Measurements from ENCODE around the gene C6orf47. TPM values are rescaled to one million over a fixed set of nuclear protein-coding genes. Genes with fewer than 3 reads are reported as not detected.
A peak's percentile ranks its signal among the peaks of the same experiment; 100 is the strongest.

Gene C6orf47
- total RNA-seq, 2 experiments from 2014 or later = 8.8 to 9.0 TPM

GRCh38 chr6:31681135-31681671 is 20.6 kb upstream of the C6orf47 start:
- CTCF ChIA-PET = interaction anchor here (0.6 to 1.9 kb wide), 12 partner anchors 8 to 271 kb away, joined by 3 to 12 read pairs (median 5); partner anchors contain the start of genes ABHD16A, HSPA1B and MSH5
- no peaks in the 10 kb centered on the region for H3K27me3 Mint-ChIP-seq (ENCODE audit: low read depth)
- peak overlapping the region; percentile 74 for H3K4me3 Mint-ChIP-seq
- peak; percentile 62 for DNase-seq
- H3K36me3 Mint-ChIP-seq (ENCODE audit: low read depth) = no peaks in the 10 kb centered on the region
- no peaks in the 10 kb centered on the region for H3K9me3 Mint-ChIP-seq
- peaks cover 11% of the 10 kb centered on the region for H3K4me1 Mint-ChIP-seq (ENCODE audit: low read depth)
- H3K27ac Mint-ChIP-seq = no peak overlapping the region
- intact Hi-C loops (cut with micrococcal nuclease) = loop anchor here (2.0 kb wide), 5 partner anchors 88 to 272 kb away; partner anchors contain the start of gene NEU1

GRCh38 chr6:31680226-31681134 is 19.9 kb upstream of the C6orf47 start, which contains the start of gene LY6G5C:
LY6G5C (minus strand) TSS chr6:31681067; CDS start chr6:31680373, 694 bp downstream.
- Mint-ChIP-seq H3K27me3 (ENCODE audit: low read depth) (no peaks in the 10 kb centered on the region), H3K27ac (no peak within 1 kb of the TSS), H3K4me3 (peak within 1 kb of the TSS; percentile 74), H3K9me3 (no peaks in the 10 kb centered on the region), H3K36me3 (ENCODE audit: low read depth) (no peaks in the 10 kb centered on the region), H3K4me1 (ENCODE audit: low read depth) (peaks cover 11% of the 10 kb centered on the region)
- intact Hi-C loops (cut with micrococcal nuclease) = loop anchor here (1.0 to 2.0 kb wide), 6 partner anchors 58 to 272 kb away; partner anchors contain the start of gene NEU1
- CTCF ChIA-PET = interaction anchor here (0.6 to 2.1 kb wide), 14 partner anchors 9 to 271 kb away, joined by 3 to 12 read pairs (median 5); partner anchors contain the start of genes ABHD16A, HSPA1B and MSH5
- DNase-seq = peak; percentile 85

- H3K27me3 Mint-ChIP-seq (ENCODE audit: low read depth) = no peaks in the 10 kb centered on the region
- intact Hi-C loops (cut with micrococcal nuclease) = no loop called here
- H3K36me3 Mint-ChIP-seq (ENCODE audit: low read depth) = peaks cover 5% of the 10 kb centered on the region
- no peak for DNase-seq
- H3K27ac Mint-ChIP-seq = no peak overlapping the region
- H3K4me3 Mint-ChIP-seq = no peak overlapping the region
- H3K9me3 Mint-ChIP-seq = no peaks in the 10 kb centered on the region
- CTCF ChIA-PET = interaction anchor here (0.8 to 2.1 kb wide), 3 partner anchors 13 to 186 kb away, joined by 3 to 6 read pairs (median 4); no protein-coding TSS in a partner anchor
- H3K4me1 Mint-ChIP-seq (ENCODE audit: low read depth) = peaks cover 11% of the 10 kb centered on the region
Measured at GRCh38 chr6:31677955-31678354, 17.4 kb upstream of the C6orf47 start.

GRCh38 chr6:31676904-31677303 is 16.3 kb upstream of the C6orf47 start:
- H3K36me3 Mint-ChIP-seq (ENCODE audit: low read depth) = peaks cover 13% of the 10 kb centered on the region
- H3K4me3 Mint-ChIP-seq = no peak overlapping the region
- H3K27me3 Mint-ChIP-seq (ENCODE audit: low read depth) = no peaks in the 10 kb centered on the region
- peaks cover 11% of the 10 kb centered on the region for H3K4me1 Mint-ChIP-seq (ENCODE audit: low read depth)
- CTCF ChIA-PET = interaction anchor here (0.7 kb wide), 1 partner anchor 38 kb away, joined by 8 read pairs; the partner anchor contains the start of gene LY6G6D
- peak overlapping the region; percentile 22 for H3K27ac Mint-ChIP-seq
- no peak for DNase-seq
- no peaks in the 10 kb centered on the region for H3K9me3 Mint-ChIP-seq
- intact Hi-C loops (cut with micrococcal nuclease) = no loop called here

- no peaks in the 10 kb centered on the region for H3K27me3 Mint-ChIP-seq (ENCODE audit: low read depth)
- peaks cover 9% of the 10 kb centered on the region for H3K4me1 Mint-ChIP-seq (ENCODE audit: low read depth)
- intact Hi-C loops (cut with micrococcal nuclease) = no loop called here
- CTCF ChIA-PET = interaction anchor here (0.8 kb wide), 1 partner anchor 275 kb away, joined by 3 read pairs; no protein-coding TSS in a partner anchor
- H3K4me3 Mint-ChIP-seq = no peak overlapping the region
- DNase-seq = no peak
- H3K27ac Mint-ChIP-seq = no peak overlapping the region
- peaks cover 17% of the 10 kb centered on the region for H3K36me3 Mint-ChIP-seq (ENCODE audit: low read depth)
- H3K9me3 Mint-ChIP-seq = no peaks in the 10 kb centered on the region
Measured at GRCh38 chr6:31676322-31676903, 15.8 kb upstream of the C6orf47 start.

- Mint-ChIP-seq H3K27ac (peak within 1 kb of the TSS; percentile 19), H3K36me3 (ENCODE audit: low read depth) (peaks cover 53% of the 10 kb centered on the region), H3K4me1 (ENCODE audit: low read depth) (peaks cover 29% of the 10 kb centered on the region), H3K4me3 (no peak within 1 kb of the TSS), H3K27me3 (ENCODE audit: low read depth) (no peaks in the 10 kb centered on the region), H3K9me3 (no peaks in the 10 kb centered on the region)
- intact Hi-C loops (cut with micrococcal nuclease) = loop anchor here (10.0 kb wide), 1 partner anchor 1175 kb away; the partner anchor contains the start of gene PSMB8
- CTCF ChIA-PET = no interaction called here
- no peak for DNase-seq
Measured at GRCh38 chr6:31669676-31670075, 9.1 kb upstream of the C6orf47 start, which contains the start of gene LY6G5B. LY6G5B (plus strand) TSS chr6:31669976; CDS start chr6:31670951, 975 bp downstream.

- peaks cover 63% of the 10 kb centered on the region for H3K36me3 Mint-ChIP-seq (ENCODE audit: low read depth)
- no peak for DNase-seq
- H3K4me3 Mint-ChIP-seq = peak overlapping the region; percentile 95
- H3K9me3 Mint-ChIP-seq = no peaks in the 10 kb centered on the region
- intact Hi-C loops (cut with micrococcal nuclease) = loop anchor here (10.0 kb wide), 1 partner anchor 1178 kb away; the partner anchor contains the start of gene PSMB8
- CTCF ChIA-PET = interaction anchor here (0.9 to 1.1 kb wide), 4 partner anchors 15 to 125 kb away, joined by 3 to 4 read pairs (median 3); partner anchors contain the start of gene LY6G5C
- peak overlapping the region; percentile 97 for H3K27ac Mint-ChIP-seq
- no peaks in the 10 kb centered on the region for H3K27me3 Mint-ChIP-seq (ENCODE audit: low read depth)
- H3K4me1 Mint-ChIP-seq (ENCODE audit: low read depth) = peaks cover 55% of the 10 kb centered on the region
Measured at GRCh38 chr6:31666337-31666965, 5.9 kb upstream of the C6orf47 start.

GRCh38 chr6:31665501-31666336 is 5.1 kb upstream of the C6orf47 start, which contains the start of gene CSNK2B:
CSNK2B (plus strand) TSS chr6:31666080; CDS start chr6:31666832, 752 bp downstream.
- DNase-seq = peak; percentile 99
- Mint-ChIP-seq H3K9me3 (no peaks in the 10 kb centered on the region), H3K4me3 (peak within 1 kb of the TSS; percentile 95), H3K4me1 (ENCODE audit: low read depth) (peaks cover 62% of the 10 kb centered on the region), H3K36me3 (ENCODE audit: low read depth) (peaks cover 68% of the 10 kb centered on the region), H3K27me3 (ENCODE audit: low read depth) (no peaks in the 10 kb centered on the region), H3K27ac (peak within 1 kb of the TSS; percentile 97)
- CTCF ChIA-PET = interaction anchor here (0.9 to 1.2 kb wide), 3 partner anchors 104 to 197 kb away, joined by 3 read pairs; no protein-coding TSS in a partner anchor
- intact Hi-C loops (cut with micrococcal nuclease) = loop anchor here (1.0 to 10.0 kb wide), 13 partner anchors 13 to 1179 kb away; partner anchors contain the start of genes ABHD16A, ATP6V1G2, BAG6 and HSPA1B

- Mint-ChIP-seq H3K9me3 (no peaks in the 10 kb centered on the region), H3K4me3 (peak within 1 kb of the TSS; percentile 95), H3K4me1 (ENCODE audit: low read depth) (peaks cover 65% of the 10 kb centered on the region), H3K36me3 (ENCODE audit: low read depth) (peaks cover 71% of the 10 kb centered on the region), H3K27me3 (ENCODE audit: low read depth) (no peaks in the 10 kb centered on the region), H3K27ac (peak within 1 kb of the TSS; percentile 97)
- CTCF ChIA-PET = interaction anchor here (0.6 to 1.2 kb wide), 4 partner anchors 11 to 198 kb away, joined by 3 read pairs; no protein-coding TSS in a partner anchor
- intact Hi-C loops (cut with micrococcal nuclease) = loop anchor here (1.0 to 10.0 kb wide), 14 partner anchors 13 to 1180 kb away; partner anchors contain the start of genes ABHD16A, ATP6V1G2, BAG6 and HSPA1B
- peak; percentile 95 for DNase-seq
Measured at GRCh38 chr6:31664790-31665500, 4.4 kb upstream of the C6orf47 start, which contains the start of gene GPANK1. GPANK1 (minus strand) TSS chr6:31664997; CDS start chr6:31664478, 519 bp downstream.

All from activated naive CD4-positive, alpha-beta T cell treated with anti-CD3 and anti-CD28 coated beads for 36 hours (primary cell).